ENCODE data around the gene HLA-DRB5.
"Not testable (repeated sequence)": the region's sequence is repeated elsewhere in the genome, so short reads cannot be mapped to it uniquely, and the experiment has no call there.

Gene HLA-DRB5

DNA sequence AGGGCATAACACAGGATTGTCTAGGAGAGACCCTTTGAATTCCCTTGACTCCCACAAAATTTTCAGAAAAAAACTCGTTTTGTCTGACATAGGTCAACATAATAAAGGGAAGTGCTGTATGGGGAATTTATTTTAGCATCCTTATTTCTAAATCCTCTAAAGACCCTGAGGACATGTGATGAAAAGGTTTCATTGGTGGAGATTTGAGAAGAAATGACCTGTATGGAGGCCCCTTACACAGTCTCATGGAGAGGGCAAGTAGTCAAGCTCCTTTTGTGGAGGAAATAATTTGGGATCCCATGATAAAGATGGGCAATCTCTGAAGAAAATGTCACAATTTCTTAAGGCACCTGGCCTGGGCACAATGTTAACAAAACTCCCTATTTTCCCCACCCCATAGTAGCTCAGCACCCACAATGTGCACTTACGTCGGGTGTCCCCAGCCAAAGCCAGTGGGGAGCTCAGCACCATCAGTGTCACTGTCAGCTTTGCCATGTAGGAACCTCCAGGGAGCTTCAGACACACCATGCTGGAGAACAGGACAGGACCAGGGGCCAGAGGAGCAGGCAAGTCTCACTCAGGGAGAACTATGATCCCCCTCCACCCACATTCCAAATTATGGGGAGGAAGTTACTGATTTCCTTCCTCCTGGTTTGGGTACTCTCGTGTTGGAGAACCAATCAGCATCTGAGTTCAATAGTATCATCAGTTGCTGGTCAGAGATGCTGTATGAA lies at the start of gene HLA-DRB5:
TSS of gene HLA-DRB5 (minus strand) at position 591 of the 734 bp plus-strand sequence. CDS start at position 528, 63 bp downstream.
- H3K4me3 ChIP-seq (replicated peaks in 1 of 2; ENCODE audit: low read depth in 2 of 2, low read length in 2 of 2) = no peak within 1 kb of the TSS
- no peak for DNase-seq (ENCODE audit: low read depth in 2 of 2)
- TF ChIP-seq, protein P1, sequence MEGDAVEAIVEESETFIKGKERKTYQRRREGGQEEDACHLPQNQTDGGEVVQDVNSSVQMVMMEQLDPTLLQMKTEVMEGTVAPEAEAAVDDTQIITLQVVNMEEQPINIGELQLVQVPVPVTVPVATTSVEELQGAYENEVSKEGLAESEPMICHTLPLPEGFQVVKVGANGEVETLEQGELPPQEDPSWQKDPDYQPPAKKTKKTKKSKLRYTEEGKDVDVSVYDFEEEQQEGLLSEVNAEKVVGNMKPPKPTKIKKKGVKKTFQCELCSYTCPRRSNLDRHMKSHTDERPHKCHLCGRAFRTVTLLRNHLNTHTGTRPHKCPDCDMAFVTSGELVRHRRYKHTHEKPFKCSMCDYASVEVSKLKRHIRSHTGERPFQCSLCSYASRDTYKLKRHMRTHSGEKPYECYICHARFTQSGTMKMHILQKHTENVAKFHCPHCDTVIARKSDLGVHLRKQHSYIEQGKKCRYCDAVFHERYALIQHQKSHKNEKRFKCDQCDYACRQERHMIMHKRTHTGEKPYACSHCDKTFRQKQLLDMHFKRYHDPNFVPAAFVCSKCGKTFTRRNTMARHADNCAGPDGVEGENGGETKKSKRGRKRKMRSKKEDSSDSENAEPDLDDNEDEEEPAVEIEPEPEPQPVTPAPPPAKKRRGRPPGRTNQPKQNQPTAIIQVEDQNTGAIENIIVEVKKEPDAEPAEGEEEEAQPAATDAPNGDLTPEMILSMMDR (IDR thresholded peaks at IDR 0.05; ENCODE audit: low read depth, low read length) = no peak

- TF ChIP-seq, protein P1 (IDR thresholded peaks at IDR 0.05; ENCODE audit: low read depth, low read length) = no peak
- H3K4me3 ChIP-seq (replicated peaks in 1 of 2; ENCODE audit: low read depth in 2 of 2, low read length in 2 of 2) = no peak overlapping the region
- no peak for DNase-seq (ENCODE audit: low read depth in 2 of 2)
Observed at GRCh38 chr6:32578962-32579361, 48.9 kb upstream of the HLA-DRB5 start.

- not testable (repeated sequence) for H3K4me3 ChIP-seq (replicated peaks in 1 of 2; ENCODE audit: low read depth in 2 of 2, low read length in 2 of 2); DNase-seq (ENCODE audit: low read depth in 2 of 2)
Observed at GRCh38 chr6:32577493-32577892, 47.4 kb upstream of the HLA-DRB5 start.

DNA sequence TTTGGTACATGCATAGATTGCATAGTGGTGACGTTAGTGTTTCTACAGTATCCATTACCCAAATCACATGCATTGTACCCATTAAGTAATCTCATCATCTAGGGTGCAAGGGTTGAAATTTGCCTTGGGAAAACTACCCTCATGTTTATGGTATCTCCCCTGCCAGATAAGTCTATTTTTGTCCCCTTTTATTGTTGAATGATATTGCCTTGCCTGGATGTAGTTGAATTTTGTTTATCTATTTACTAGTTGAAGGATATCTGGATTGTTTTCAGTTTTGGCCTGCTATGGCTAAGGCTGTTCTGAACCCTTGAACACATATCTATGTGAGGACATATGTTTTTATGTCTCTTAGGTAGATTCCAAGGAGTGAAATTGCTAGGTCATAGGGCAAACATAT lies 46.2 kb upstream of the HLA-DRB5 start:
- no peak overlapping the region for H3K4me3 ChIP-seq (replicated peaks in 1 of 2; ENCODE audit: low read depth in 2 of 2, low read length in 2 of 2)
- no peak for DNase-seq (ENCODE audit: low read depth in 2 of 2)
- TF ChIP-seq, protein P1 (IDR thresholded peaks at IDR 0.05; ENCODE audit: low read depth, low read length) = no peak

GRCh38 chr6:32570363-32570905 lies 40.3 kb upstream of the HLA-DRB5 start:
- DNase-seq (ENCODE audit: low read depth in 2 of 2) = no peak
- TF ChIP-seq, protein P1 (IDR thresholded peaks at IDR 0.05; ENCODE audit: low read depth, low read length) = no peak
- no peak overlapping the region for H3K4me3 ChIP-seq (replicated peaks in 1 of 2; ENCODE audit: low read depth in 2 of 2, low read length in 2 of 2)

GRCh38 chr6:32568561-32568960 lies 38.5 kb upstream of the HLA-DRB5 start:
- TF ChIP-seq, protein P1 (IDR thresholded peaks at IDR 0.05; ENCODE audit: low read depth, low read length) = no peak
- DNase-seq (ENCODE audit: low read depth in 2 of 2) = no peak
- H3K4me3 ChIP-seq (replicated peaks in 1 of 2; ENCODE audit: low read depth in 2 of 2, low read length in 2 of 2) = no peak overlapping the region

DNA sequence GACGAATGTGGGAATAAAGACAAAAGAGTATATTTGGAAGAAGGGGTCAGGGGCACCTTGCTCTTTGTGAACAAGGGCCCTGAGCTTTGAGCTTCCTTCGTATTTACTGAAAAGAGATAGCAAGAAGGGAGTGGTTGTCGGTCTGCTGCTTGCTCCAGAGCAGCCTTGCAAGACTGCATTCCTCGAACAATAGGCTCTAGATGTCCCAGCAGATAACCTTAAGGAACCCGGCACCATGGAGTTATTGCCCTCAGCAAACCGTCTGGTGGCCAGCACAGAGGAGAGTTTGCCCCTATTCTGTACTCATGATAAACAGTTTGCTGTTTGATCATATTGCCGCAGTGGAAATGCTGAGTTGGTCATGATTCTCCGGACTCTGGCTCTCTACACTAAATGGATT lies 36.9 kb upstream of the HLA-DRB5 start:
- H3K4me3 ChIP-seq (replicated peaks in 1 of 2; ENCODE audit: low read depth in 2 of 2, low read length in 2 of 2) = no peak overlapping the region
- TF ChIP-seq, protein P1 (IDR thresholded peaks at IDR 0.05; ENCODE audit: low read depth, low read length) = no peak
- DNase-seq (ENCODE audit: low read depth in 2 of 2) = no peak

Data from cardiac fibroblast (primary cell).